BLaER1 treated with 17β-estradiol and CSF1 and Interleukin-3, amounts not matched to agents 10 nM and 100 nM (cell line): ENCODE results near the gene CYP4B1.
"Not testable (repeated sequence)": the region's sequence is repeated elsewhere in the genome, so short reads cannot be mapped to it uniquely, and the experiment has no call there.

ENCODE experiments used
- H3K27ac ChIP-seq, 11 experiments: shearing (Covaris generic); formaldehyde crosslinking; 2 replicates each; pipeline ENCODE4 v1.8.1; 2022
- H3K27me3 ChIP-seq, 11 experiments: shearing (Covaris generic); formaldehyde crosslinking; 2 replicates each; pipeline ENCODE4 v1.8.1; 2022
- H3K36me3 ChIP-seq, 11 experiments: shearing (Covaris generic); formaldehyde crosslinking; 2 replicates each; pipeline ENCODE4 v1.8.1; 2022
- H3K4me1 ChIP-seq, 10 experiments: shearing (Covaris generic); formaldehyde crosslinking; 2 replicates each; pipeline ENCODE4 v1.8.1; 2022
- H3K4me2 ChIP-seq, 11 experiments: shearing (Covaris generic); formaldehyde crosslinking; 2 replicates each; pipeline ENCODE4 v1.8.1; 2022
- H3K4me3 ChIP-seq, 10 experiments: shearing (Covaris generic); formaldehyde crosslinking; 2 replicates each; pipeline ENCODE4 v1.8.1; 2022
- H3K9ac ChIP-seq, 11 experiments: shearing (Covaris generic); formaldehyde crosslinking; 2 replicates each; pipeline ENCODE4 v1.8.1; 2022
- H3K9me3 ChIP-seq, 11 experiments: shearing (Covaris generic); formaldehyde crosslinking; replicated peaks in 1 of 11; 2 replicates each; pipeline ENCODE4 v1.8.1; 2022
- H4K20me1 ChIP-seq, 11 experiments: shearing (Covaris generic); formaldehyde crosslinking; 2 replicates each; pipeline ENCODE4 v1.8.1; 2022
- Cebpa-rat ChIP-seq, 11 experiments: shearing (Covaris generic); IDR thresholded peaks; 2 replicates each; pipeline ENCODE4 v1.8.1; 2022

Gene CYP4B1

DNA sequence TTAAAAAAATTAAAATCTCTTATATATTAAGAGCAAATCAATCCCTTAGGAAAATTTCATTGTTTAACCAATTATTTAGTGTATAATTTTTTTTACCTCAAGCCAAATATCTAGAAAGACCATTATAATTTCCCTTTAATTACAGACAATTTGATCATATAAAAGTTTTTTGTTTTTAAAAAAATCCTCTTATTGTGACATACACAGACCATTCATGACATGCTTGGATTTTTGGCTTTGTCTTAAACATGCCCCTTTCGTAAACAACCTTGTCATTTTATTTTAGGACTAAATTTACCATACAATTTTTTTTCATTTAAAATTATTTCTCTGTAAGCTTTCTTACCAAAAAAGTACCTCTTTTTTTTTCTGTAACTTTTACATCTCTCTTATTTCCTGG is 14.2 kb upstream of the CYP4B1 start:
- no peaks in the 10 kb centered on the region for H3K27me3 ChIP-seq
- TF ChIP-seq Cebpa-rat (IDR thresholded peaks at IDR 0.05) = no peak
- H3K9me3 ChIP-seq = peaks cover 34 to 53% (median 41%) of the 10 kb centered on the region in 11 experiments
- no peaks in the 10 kb centered on the region for H3K4me1 ChIP-seq
- no peak overlapping the region for H3K27ac ChIP-seq
- H4K20me1 ChIP-seq = no peaks in the 10 kb centered on the region
- H3K4me2 ChIP-seq = no peak overlapping the region
- no peak overlapping the region for H3K4me3 ChIP-seq
- H3K36me3 ChIP-seq = no peaks in the 10 kb centered on the region
- H3K9ac ChIP-seq = no peak overlapping the region

DNA sequence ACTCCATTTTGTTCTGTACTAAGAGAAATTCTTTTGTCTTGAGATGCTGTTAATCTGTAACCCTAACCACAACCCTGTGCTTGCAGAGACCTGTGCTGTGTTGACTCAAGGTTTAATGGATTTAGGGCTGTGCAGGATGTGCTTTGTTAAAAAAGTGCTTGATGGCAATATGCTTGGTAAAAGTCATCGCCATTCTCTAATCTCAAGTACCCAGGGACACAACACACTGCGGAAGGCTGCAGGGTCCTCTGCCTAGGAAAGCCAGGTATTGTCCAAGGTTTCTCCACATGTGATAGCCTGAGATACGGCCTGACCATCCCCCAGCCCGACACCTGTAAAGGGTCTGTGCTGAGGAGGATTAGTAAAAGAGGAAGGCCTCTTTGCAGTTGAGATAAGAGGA is 10.2 kb upstream of the CYP4B1 start:
- not testable (repeated sequence) for H3K27me3 ChIP-seq, H3K9ac ChIP-seq, H3K27ac ChIP-seq, H3K4me3 ChIP-seq, H3K36me3 ChIP-seq, H3K4me2 ChIP-seq, H4K20me1 ChIP-seq, H3K4me1 ChIP-seq
- peaks cover 18 to 37% (median 23%) of the 10 kb centered on the region in 11 experiments for H3K9me3 ChIP-seq

GRCh38 chr1:46790446-46791101 is 8.3 kb upstream of the CYP4B1 start:
- TF ChIP-seq Cebpa-rat (IDR thresholded peaks at IDR 0.05) = no peak
- Histone ChIP-seq H3K27me3 (no peaks in the 10 kb centered on the region), H3K9ac (no peak overlapping the region), H3K9me3 (peaks cover 2 to 19% (median 6%) of the 10 kb centered on the region in 11 experiments; a peak in 17 of 22 replicates), H4K20me1 (no peaks in the 10 kb centered on the region), H3K27ac (no peak overlapping the region), H3K4me2 (no peak overlapping the region), H3K4me1 (no peaks in the 10 kb centered on the region), H3K4me3 (no peak overlapping the region), H3K36me3 (no peaks in the 10 kb centered on the region)

- peaks cover 0 to 8% (median 3%) of the 10 kb centered on the region in 11 experiments; a peak in 3 of 22 replicates for H3K9me3 ChIP-seq
- H3K4me2 ChIP-seq = no peak overlapping the region
- no peak overlapping the region for H3K4me3 ChIP-seq
- H3K27me3 ChIP-seq = no peaks in the 10 kb centered on the region
- TF ChIP-seq Cebpa-rat (IDR thresholded peaks at IDR 0.05) = no peak
- no peak overlapping the region for H3K9ac ChIP-seq
- no peak overlapping the region for H3K27ac ChIP-seq
- no peaks in the 10 kb centered on the region for H3K36me3 ChIP-seq
- H3K4me1 ChIP-seq = no peaks in the 10 kb centered on the region
- H4K20me1 ChIP-seq = no peaks in the 10 kb centered on the region
These were observed 5.7 kb upstream of the CYP4B1 start for GRCh38 chr1:46793126-46793525.

DNA sequence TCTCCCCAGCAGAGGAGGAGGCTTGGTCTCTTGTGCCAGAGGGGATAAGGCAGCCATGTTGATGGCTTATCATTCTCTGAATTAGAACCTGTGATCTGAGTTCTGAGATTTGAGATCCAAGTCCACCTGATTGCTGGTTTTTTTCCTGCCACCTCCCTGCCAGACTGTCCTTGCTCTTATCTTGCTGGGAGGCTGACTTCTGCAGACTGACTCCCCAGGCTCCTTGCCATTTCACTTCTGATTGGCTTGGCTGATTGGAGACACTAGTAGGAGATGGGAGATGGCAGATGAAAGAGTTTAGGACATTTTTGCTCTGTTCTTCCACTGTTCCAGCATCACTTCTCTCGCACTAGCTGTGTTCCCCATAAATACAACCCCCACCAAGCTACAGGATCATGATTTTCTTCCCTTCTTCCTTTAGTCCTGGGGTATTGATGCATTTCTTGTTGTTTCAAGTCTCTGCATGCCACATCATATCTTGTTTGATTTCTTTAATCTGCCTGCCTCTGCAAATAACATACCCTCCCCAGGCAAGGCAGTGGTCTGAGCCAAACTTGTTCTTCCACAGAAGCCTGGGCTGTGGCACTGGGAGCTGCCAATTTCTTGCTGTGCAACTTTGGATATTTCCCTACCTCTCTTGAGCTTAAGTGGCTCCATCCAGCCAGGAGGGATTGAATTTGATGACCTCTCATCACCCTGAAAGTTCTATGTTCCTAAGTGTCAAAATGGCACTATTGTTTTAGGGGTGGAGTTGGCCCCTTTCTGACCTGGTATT is 963 bp upstream of the CYP4B1 start:
- peaks cover 0 to 6% (median 3%) of the 10 kb centered on the region in 11 experiments; a peak in 3 of 22 replicates for H3K9me3 ChIP-seq
- no peak for TF ChIP-seq Cebpa-rat (IDR thresholded peaks at IDR 0.05)
- H3K4me1 ChIP-seq = no peaks in the 10 kb centered on the region
- H4K20me1 ChIP-seq = no peaks in the 10 kb centered on the region
- no peak overlapping the region for H3K4me3 ChIP-seq
- H3K4me2 ChIP-seq = no peak overlapping the region
- no peaks in the 10 kb centered on the region for H3K27me3 ChIP-seq
- H3K36me3 ChIP-seq = no peaks in the 10 kb centered on the region
- H3K9ac ChIP-seq = no peak overlapping the region
- no peak overlapping the region for H3K27ac ChIP-seq

DNA sequence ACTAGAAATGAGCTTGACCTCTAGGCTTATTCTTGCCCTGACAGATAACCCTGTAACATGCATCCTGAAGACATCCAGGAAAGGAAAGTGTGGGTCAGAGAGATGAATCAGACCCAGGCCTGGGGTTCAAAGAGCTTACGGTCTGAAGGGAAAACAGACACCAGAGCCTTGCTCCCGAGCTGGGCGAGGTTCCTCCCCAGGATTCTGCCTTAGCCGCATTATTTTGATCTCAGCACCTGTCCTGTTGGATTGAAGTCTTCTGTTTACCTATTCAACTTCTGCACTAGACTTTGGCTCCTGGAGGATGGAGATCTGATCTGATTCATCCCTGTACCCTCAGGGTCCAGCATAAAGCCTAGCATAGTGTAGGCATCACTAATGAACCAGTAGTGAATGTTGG is 1.9 kb downstream of the CYP4B1 start:
- Histone ChIP-seq H3K27me3 (no peaks in the 10 kb centered on the region), H3K9ac (no peak overlapping the region), H3K36me3 (no peaks in the 10 kb centered on the region), H3K27ac (no peak overlapping the region), H4K20me1 (no peaks in the 10 kb centered on the region), H3K4me3 (no peak overlapping the region), H3K4me1 (no peaks in the 10 kb centered on the region; a peak in 1 of 20 replicates), H3K4me2 (no peak overlapping the region), H3K9me3 (no peaks in the 10 kb centered on the region)
- no peak for TF ChIP-seq Cebpa-rat (IDR thresholded peaks at IDR 0.05)

- TF ChIP-seq Cebpa-rat (IDR thresholded peaks at IDR 0.05) = no peak
- no peaks in the 10 kb centered on the region for H4K20me1 ChIP-seq
- H3K27me3 ChIP-seq = no peaks in the 10 kb centered on the region
- H3K9ac ChIP-seq = no peak overlapping the region
- no peaks in the 10 kb centered on the region for H3K36me3 ChIP-seq
- peaks cover 1 to 7% (median 5%) of the 10 kb centered on the region in 10 experiments; a peak in 18 of 20 replicates for H3K4me1 ChIP-seq
- H3K4me2 ChIP-seq = no peak overlapping the region
- H3K4me3 ChIP-seq = no peak overlapping the region
- no peak overlapping the region for H3K27ac ChIP-seq
- H3K9me3 ChIP-seq = no peaks in the 10 kb centered on the region
These were observed 2.6 kb downstream of the CYP4B1 start for GRCh38 chr1:46801323-46802055.

- Histone ChIP-seq H3K27ac (no peak overlapping the region), H3K27me3 (no peaks in the 10 kb centered on the region), H3K4me3 (no peak overlapping the region), H4K20me1 (no peaks in the 10 kb centered on the region), H3K4me2 (no peak overlapping the region), H3K4me1 (peaks cover 7 to 13% (median 10%) of the 10 kb centered on the region in 10 experiments; a peak in 19 of 20 replicates), H3K9ac (no peak overlapping the region), H3K9me3 (no peaks in the 10 kb centered on the region), H3K36me3 (no peaks in the 10 kb centered on the region)
- no peak for TF ChIP-seq Cebpa-rat (IDR thresholded peaks at IDR 0.05)
These were observed 3.2 kb downstream of the CYP4B1 start for GRCh38 chr1:46802081-46802480.

GRCh38 chr1:46802901-46803574 is 4.2 kb downstream of the CYP4B1 start:
- no peaks in the 10 kb centered on the region for H4K20me1 ChIP-seq

More at GRCh38 chr1:46802901-46803574, 4.2 kb downstream of the CYP4B1 start:
- H3K4me1 ChIP-seq = peaks cover 8 to 20% (median 12%) of the 10 kb centered on the region in 10 experiments; a peak in 19 of 20 replicates
- no peak overlapping the region for H3K4me3 ChIP-seq
- H3K27ac ChIP-seq = no peak overlapping the region
- TF ChIP-seq Cebpa-rat (IDR thresholded peaks at IDR 0.05) = no peak
- H3K36me3 ChIP-seq = no peaks in the 10 kb centered on the region
- H3K9me3 ChIP-seq = peaks cover 0 to 6% (median 0%) of the 10 kb centered on the region in 11 experiments; a peak in 4 of 22 replicates
- no peak overlapping the region for H3K9ac ChIP-seq
- no peaks in the 10 kb centered on the region for H3K27me3 ChIP-seq
- H3K4me2 ChIP-seq = no peak overlapping the region
